ENCODE measurements around the gene FANK1. TPM values are rescaled to one million over a fixed set of nuclear protein-coding genes. Genes with fewer than 3 reads are reported as not detected.
"Not testable (repeated sequence)": the region's sequence is repeated elsewhere in the genome, so short reads cannot be mapped to it uniquely, and the experiment has no call there.

FANK1 gene
- total RNA-seq, 1 donor, result 3.0 TPM

GRCh38 chr10:125886914-125887512 lies 9.4 kb upstream of the FANK1 start:
- H3K4me3 ChIP-seq (ENCODE audit: low read depth, low read length), result no peak overlapping the region
- no peak for TF ChIP-seq CTCF (IDR thresholded peaks at IDR 0.05; ENCODE audit: insufficient read depth, low read depth, low read length)
- DNase-seq (ENCODE audit: low read depth), result no peak

- not testable (repeated sequence) for H3K4me3 ChIP-seq (ENCODE audit: low read depth, low read length); DNase-seq (ENCODE audit: low read depth)
These were observed 6.9 kb upstream of the FANK1 start for GRCh38 chr10:125889441-125889840.

DNA sequence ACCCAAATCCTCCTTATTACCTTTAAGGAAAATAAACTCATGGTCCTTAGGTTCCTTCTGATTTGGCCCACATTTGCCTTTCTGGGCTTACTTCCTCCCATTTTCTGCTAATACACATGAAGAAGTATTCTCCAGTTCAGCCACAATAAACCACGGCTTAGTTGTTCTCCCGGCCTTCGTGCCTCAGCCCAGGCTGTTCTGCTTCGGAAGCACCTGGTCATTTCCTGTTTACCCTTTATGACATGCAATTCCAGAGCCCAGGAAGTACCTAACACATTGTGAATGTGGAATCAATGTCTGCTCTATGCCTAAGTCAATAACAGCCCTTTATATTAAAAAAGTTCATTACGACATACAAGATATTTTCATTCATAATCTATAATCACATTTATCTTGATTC lies 4.0 kb upstream of the FANK1 start:
- not testable (repeated sequence) for DNase-seq (ENCODE audit: low read depth); H3K4me3 ChIP-seq (ENCODE audit: low read depth, low read length)

DNA sequence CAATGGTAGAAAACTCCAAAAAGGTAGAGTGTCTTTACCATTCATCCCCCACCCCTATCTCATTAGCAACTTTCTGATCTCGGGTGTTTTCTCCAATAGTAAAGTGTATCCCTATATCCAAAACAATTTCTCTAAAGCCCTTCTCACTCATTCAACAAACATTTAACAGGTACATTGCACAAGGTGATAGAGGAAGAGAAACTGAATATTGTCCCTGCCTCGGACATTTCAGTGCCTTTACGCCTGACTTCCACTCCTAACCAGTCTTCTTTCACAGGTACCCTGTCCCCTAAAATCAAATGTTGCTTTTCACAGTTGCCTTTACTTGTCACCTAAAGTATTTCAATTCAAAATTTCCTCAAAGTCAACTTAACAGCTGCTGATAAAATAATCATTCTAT lies 2.2 kb upstream of the FANK1 start:
- not testable (repeated sequence) for DNase-seq (ENCODE audit: low read depth); H3K4me3 ChIP-seq (ENCODE audit: low read depth, low read length)

DNA sequence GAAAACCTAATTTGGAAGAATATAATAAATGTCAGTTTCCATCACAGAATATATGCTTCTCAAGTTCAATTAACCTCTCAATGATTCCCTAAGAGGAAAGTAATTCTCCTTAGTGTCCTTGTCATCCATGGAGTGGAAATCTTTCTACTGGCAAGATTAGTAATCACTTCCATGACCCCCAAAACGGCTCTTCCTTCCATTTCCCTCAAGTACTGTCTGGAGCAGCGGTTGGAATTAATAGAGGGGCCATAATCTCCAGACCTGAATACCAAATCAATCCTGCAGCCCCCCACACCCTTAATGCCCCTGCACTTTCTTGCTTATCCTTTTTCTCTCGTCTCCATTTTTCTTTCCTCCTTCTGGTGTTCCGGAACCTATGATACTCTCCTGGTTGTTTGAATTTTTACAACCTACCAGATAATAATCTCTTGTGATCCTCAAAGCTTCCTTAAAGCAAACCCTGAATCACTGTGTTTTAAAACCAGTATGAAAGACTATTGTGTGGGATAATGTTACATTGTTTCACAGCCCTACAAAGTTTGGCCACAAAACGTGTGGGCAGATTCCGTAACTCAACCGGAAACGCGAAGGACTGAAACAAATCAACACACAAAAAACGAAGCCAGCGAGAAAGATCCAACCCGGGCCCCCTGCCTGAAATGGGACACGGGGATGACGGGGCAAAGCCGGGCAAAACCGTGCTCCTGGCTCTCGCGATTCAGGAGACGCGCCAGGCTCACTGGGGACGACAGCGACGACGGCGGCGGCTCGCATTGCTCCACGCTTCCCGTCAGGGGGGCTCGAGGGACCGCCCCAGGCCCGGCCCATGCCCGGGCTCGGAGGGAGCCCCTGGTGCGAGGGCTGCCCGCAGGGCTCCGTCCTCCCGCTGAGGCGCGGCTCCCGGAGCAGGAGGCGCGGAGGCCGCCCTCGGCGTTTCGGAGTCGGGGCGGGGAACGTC lies 955 bp upstream of the FANK1 start:
- peak; percentile 78 for DNase-seq (ENCODE audit: low read depth)
- H3K4me3 ChIP-seq (ENCODE audit: low read depth, low read length), result peak overlapping the region; percentile 79

DNA sequence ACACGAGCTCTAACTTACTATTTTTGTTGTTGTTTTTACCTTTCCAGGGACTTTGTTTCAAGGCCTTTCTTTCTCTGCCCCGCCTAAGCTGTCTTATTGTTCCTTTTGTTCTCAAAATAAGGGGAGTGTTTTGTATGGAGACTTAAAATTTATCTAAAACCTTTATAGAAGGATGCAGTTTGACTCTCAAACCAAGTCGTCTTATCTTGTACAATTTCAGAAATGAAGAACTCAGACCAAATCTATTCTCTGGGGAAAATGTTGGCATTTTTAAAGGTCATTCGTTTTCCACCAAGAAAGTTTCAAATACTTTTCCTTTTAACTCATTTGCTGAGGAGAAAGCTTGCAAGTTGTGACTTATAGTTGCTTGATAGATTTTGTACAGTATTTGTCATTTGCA lies 953 bp downstream of the FANK1 start:
- H3K4me3 ChIP-seq (ENCODE audit: low read depth, low read length); DNase-seq (ENCODE audit: low read depth): not testable (repeated sequence)

GRCh38 chr10:125900963-125901362 lies 4.6 kb downstream of the FANK1 start:
- not testable (repeated sequence) for H3K4me3 ChIP-seq (ENCODE audit: low read depth, low read length); DNase-seq (ENCODE audit: low read depth)

DNA sequence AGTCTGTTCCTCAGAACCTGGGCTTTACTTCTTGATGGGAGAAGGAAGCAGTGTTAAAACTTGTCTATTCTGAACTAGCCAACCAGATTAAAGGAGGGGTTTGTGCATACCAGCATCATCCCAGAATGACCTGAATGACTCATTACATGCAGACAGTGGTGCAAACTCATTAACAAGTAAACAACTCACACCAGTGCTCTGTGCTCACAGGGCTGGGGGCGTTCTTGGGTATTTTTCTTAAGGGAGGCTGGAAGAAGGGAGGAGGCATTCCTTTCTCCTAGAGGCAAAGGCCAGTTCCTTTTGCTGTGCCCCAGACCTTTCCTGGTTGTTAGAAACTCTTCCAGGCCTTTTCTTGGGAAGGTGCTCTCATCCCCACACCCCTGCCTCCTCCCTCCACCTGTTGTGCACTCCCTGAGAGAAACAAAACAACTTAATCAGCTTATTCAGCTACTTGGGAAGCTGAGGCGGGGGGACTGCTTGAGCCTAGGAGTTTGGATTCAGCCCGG lies 6.8 kb downstream of the FANK1 start:
- peak; percentile 39 for DNase-seq (ENCODE audit: low read depth)
- H3K4me3 ChIP-seq (ENCODE audit: low read depth, low read length), result not testable (repeated sequence)

GRCh38 chr10:125905069-125905994 lies 9.0 kb downstream of the FANK1 start:
- H3K4me3 ChIP-seq (ENCODE audit: low read depth, low read length); DNase-seq (ENCODE audit: low read depth): not testable (repeated sequence)

GRCh38 chr10:125907598-125907997 lies 11.2 kb downstream of the FANK1 start:
- not testable (repeated sequence) for DNase-seq (ENCODE audit: low read depth); H3K4me3 ChIP-seq (ENCODE audit: low read depth, low read length)

DNA sequence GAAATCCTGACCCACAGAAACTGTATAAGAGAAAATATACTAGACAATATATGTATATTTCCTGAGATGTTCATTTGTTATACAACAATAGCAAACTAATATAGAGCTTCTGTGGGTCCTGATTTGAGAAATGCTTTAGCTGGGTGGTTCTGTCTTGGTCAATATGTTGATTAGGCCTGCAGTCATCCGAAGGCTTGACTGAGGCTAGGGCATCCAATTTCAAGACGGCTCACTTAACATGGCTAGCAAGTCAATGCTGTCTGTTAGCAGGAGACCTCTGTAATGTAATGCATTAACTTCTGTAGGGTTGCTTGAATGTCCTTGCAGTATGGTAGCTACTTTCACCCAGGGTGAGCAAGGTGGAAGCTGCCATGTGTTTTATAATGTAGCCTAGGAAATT lies 12.4 kb downstream of the FANK1 start:
- H3K4me3 ChIP-seq (ENCODE audit: low read depth, low read length), result not testable (repeated sequence)

GRCh38 chr10:125909491-125909890 lies 13.1 kb downstream of the FANK1 start:
- not testable (repeated sequence) for H3K4me3 ChIP-seq (ENCODE audit: low read depth, low read length); DNase-seq (ENCODE audit: low read depth)

More for the DNA sequence above, 12.4 kb downstream of the FANK1 start:
- DNase-seq (ENCODE audit: low read depth), result not testable (repeated sequence)
